GM19372 (cell line): ENCODE results near the gene YIPF4.
"Not testable (repeated sequence)": the region's sequence is repeated elsewhere in the genome, so short reads cannot be mapped to it uniquely, and the experiment has no call there.

Experiments used
- ATAC-seq: cut with Tn5 transposase; IDR thresholded peaks from one replicate; pipeline ENCODE4 v1.9.1; 2021; ENCODE audit warnings: mild to moderate bottlenecking, low read depth, moderate library complexity; ENCODE audit not compliant: unreplicated experiment

Gene YIPF4

GRCh38 chr2:32363597-32363996 lies 85.9 kb downstream of the YIPF4 start:
- ATAC-seq, result no peak

GRCh38 chr2:32364290-32364689 lies 86.6 kb downstream of the YIPF4 start:
- not testable (repeated sequence) for ATAC-seq

DNA sequence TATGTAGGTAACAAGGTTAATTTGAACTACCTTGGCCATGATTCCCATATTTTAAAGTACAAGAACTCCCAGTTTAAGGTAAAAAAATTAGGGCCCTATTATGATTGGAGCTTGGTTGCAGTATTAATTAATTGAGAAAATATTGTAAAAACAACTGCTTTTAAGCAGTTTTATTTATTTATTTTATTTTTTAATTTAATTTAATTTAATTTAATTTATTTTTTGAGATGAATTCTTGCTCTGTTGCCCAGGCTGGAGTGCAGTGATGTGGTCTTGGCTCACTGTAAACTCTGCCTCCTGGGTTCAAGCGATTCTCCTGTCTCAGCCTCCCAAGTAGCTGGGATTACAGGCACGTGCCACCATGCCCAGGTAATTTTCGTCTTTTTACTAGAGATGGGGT lies 88.0 kb downstream of the YIPF4 start:
- not testable (repeated sequence) for ATAC-seq
